Endothelial cell of umbilical vein (primary cell): Measurements from ENCODE around the gene TBK1. TPM values are rescaled to one million over a fixed set of nuclear protein-coding genes. Genes with fewer than 3 reads are reported as not detected.

ENCODE experiments used
- BruUV-seq: library from RNA; stranded (reverse); fragments of 400-500 nt; replicated peaks from 2 replicates; lab custom pipeline; 2021; lab: Mats Ljungman, UMichigan
- CTCF ChIA-PET: fragments of 300-600, 350-600 bp; sonication (Branson Sonifier 250); formaldehyde crosslinking; loops from one replicate; lab custom pipeline; 2021; ENCODE audit warnings: antibody characterized with exemption, inconsistent platforms; lab: Charles Lee
- POLR2A ChIA-PET: fragments of 300-600, 350-600 bp; sonication (Branson Sonifier 250); formaldehyde crosslinking; loops from one replicate; lab custom pipeline; 2021; ENCODE audit warnings: antibody characterized with exemption, inconsistent platforms; lab: Charles Lee
- DNase-seq: peaks from one replicate; pipeline ENCODE4 v3.0.0-alpha.2; 2011; ENCODE audit warnings: low read depth, low spot score
- FAIRE-seq: peaks from 2 replicates; lab custom pipeline; 2011; peaks lifted over from hg19 to GRCh38; lab: Jason Lieb, UNC
- H2AFZ ChIP-seq: 2 replicates; pipeline ENCODE4 v1.6.0; 2012; ENCODE audit warnings: low read depth, low read length, control low read depth, inconsistent platforms
- H3K27ac ChIP-seq: 2 replicates; pipeline ENCODE4 v1.5.1; 2011; ENCODE audit warnings: low read depth, mild to moderate bottlenecking, control low read depth, low read length, moderate library complexity; ENCODE audit not compliant: insufficient read depth
- H3K27me3 ChIP-seq, 2 experiments: 2 replicates each; pipeline versions ENCODE4 v1.6.0 to v1.6.1; 2011; ENCODE audit warnings: low read length in 2 of 2, mixed read lengths in 1 of 2; ENCODE audit not compliant: control insufficient read depth in 2 of 2, insufficient read depth in 2 of 2
- H3K36me3 ChIP-seq, 2 experiments: 2 replicates in 1 of 2; 3 replicates in 1 of 2; pipeline ENCODE4 v1.5.1; 2011; ENCODE audit warnings: low read length in 2 of 2, mild to moderate bottlenecking in 1 of 2, moderate library complexity in 1 of 2; ENCODE audit not compliant: control insufficient read depth in 2 of 2, insufficient read depth in 2 of 2; ENCODE audit errors: extremely low read depth in 1 of 2
- H3K4me1 ChIP-seq: 3 replicates; pipeline ENCODE4 v1.5.1; 2011; ENCODE audit warnings: mild to moderate bottlenecking, low read length; ENCODE audit not compliant: control insufficient read depth, insufficient read depth; ENCODE audit errors: extremely low read depth
- H3K4me2 ChIP-seq: 2 replicates; pipeline ENCODE4 v1.6.1; 2011; ENCODE audit warnings: low read length, control low read depth, mixed read lengths; ENCODE audit not compliant: insufficient read depth
- H3K4me3 ChIP-seq, 3 experiments: fragments of 200-600 bp in 1 of 3; sonication (generic), shearing (Covaris generic) in 1 of 3; replicated peaks in 1 of 3; 2 replicates each; pipeline ENCODE4 v1.5.1; 2011 to 2016; ENCODE audit warnings: control low read depth in 3 of 3, low read length in 3 of 3, mild to moderate bottlenecking in 2 of 3, inconsistent platforms in 1 of 3, low read depth in 1 of 3, moderate library complexity in 1 of 3; ENCODE audit not compliant: insufficient read depth in 1 of 3
- H3K79me2 ChIP-seq: 2 replicates; pipeline ENCODE4 v1.6.0; 2012; ENCODE audit warnings: low read length, inconsistent platforms; ENCODE audit not compliant: control insufficient read depth, insufficient read depth
- H3K9ac ChIP-seq: replicated peaks from 2 replicates; pipeline ENCODE3; 2011; ENCODE audit warnings: low read length, control low read depth; ENCODE audit not compliant: insufficient read depth; ENCODE audit errors: extremely low read depth
- H3K9me1 ChIP-seq: replicated peaks from 3 replicates; pipeline ENCODE4 v1.6.0; 2011; ENCODE audit warnings: mild to moderate bottlenecking, low read length; ENCODE audit not compliant: control insufficient read depth, insufficient read depth; ENCODE audit errors: extremely low read depth
- H3K9me3 ChIP-seq: replicated peaks from 2 replicates; pipeline ENCODE4 v1.5.1; 2012; ENCODE audit warnings: low read length, inconsistent platforms; ENCODE audit not compliant: control insufficient read depth, insufficient read depth
- H4K20me1 ChIP-seq: replicated peaks from 2 replicates; pipeline ENCODE3; 2011; ENCODE audit warnings: mild to moderate bottlenecking, low read length; ENCODE audit not compliant: control insufficient read depth, insufficient read depth; ENCODE audit errors: extremely low read depth
- CTCF ChIP-seq, 2 donors: IDR thresholded peaks; 1 replicate in 1 of 2; 2 replicates in 1 of 2; pipeline ENCODE4 v1.5.1; 2011; ENCODE audit warnings: low read length in 2 of 2, mild to moderate bottlenecking in 2 of 2, moderate library complexity in 2 of 2, control low read depth in 1 of 2, inconsistent platforms in 1 of 2, low read depth in 1 of 2; ENCODE audit not compliant: insufficient read depth in 1 of 2; ENCODE audit errors: extremely low read depth in 1 of 2
- EZH2 ChIP-seq: IDR thresholded peaks from 2 replicates; pipeline ENCODE4 v1.6.1; 2012; ENCODE audit warnings: borderline replicate concordance, low read depth, mild to moderate bottlenecking, moderate library complexity, low read length, inconsistent platforms; ENCODE audit not compliant: severe bottlenecking
- JUN ChIP-seq: IDR thresholded peaks from 2 replicates; pipeline ENCODE4 v1.6.1; 2011; ENCODE audit warnings: borderline replicate concordance, low read depth; ENCODE audit not compliant: insufficient read length, insufficient read depth
- POLR2AphosphoS5 ChIP-seq: IDR thresholded peaks from 2 replicates; pipeline ENCODE4 v1.6.1; 2012; ENCODE audit warnings: low read depth, mild to moderate bottlenecking, control low read depth, low read length, moderate library complexity; ENCODE audit not compliant: insufficient read depth
- dilution Hi-C: fragments of 300-500 bp; cut with MboI; formaldehyde crosslinking; loops from one replicate; pipeline ENCODE4 v1.15.0; 2019; ENCODE audit warnings: low sequenced_read_pairs; ENCODE audit not compliant: extremely low pct_ligation_motif_present
- intact Hi-C: fragments of 100-400 bp; cut with micrococcal nuclease; formaldehyde crosslinking; loops from one replicate; pipeline ENCODE4 v1.10.0; 2022
- polyA plus RNA-seq, 4 experiments: library from polyadenylated mRNA; depleted of rRNA in 3 of 4; stranded (reverse) in 3 of 4; unstranded in 1 of 4; fragments of >200 nt; gene quantifications; 2 replicates each; pipeline versions ENCODE4 v1.2.1 to v1.2.3, GENCODE V29; 2011 to 2012; ENCODE audit warnings: missing spikeins in 1 of 4
- total RNA-seq: library from RNA; stranded (reverse); gene quantifications from 2 replicates; pipeline ENCODE4 v1.2.3, GENCODE V29; 2021

Gene TBK1
- total and polyA plus RNA-seq, 2 donors (not counting 3 experiments of a cell fraction or from before 2014, with no cell fraction given), result 8.0 to 28.9 TPM

DNA sequence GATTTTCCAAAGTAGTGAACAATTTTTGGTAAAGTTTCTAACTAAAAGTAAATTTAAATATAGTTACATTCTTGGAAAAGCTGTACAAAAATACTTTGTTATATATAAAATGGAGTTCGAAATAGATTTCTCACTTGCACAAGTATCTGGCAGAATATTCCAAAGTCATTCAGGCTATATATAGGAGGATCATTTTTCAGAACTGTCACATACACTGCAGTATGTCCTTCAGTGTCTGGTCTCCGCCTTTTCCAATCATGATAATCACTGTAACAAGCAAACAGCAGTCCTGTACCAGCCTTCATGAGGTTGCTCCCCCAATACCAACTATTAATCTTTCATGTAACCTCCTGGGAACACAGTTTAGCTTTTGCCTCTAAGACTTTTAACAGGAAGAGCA lies 18.6 kb downstream of the TBK1 start:
- dilution Hi-C loops, result no loop called here
- peaks cover 20 to 22% of the 10 kb centered on the region in 2 experiments for H3K36me3 ChIP-seq

More for the DNA sequence above, 18.6 kb downstream of the TBK1 start:
- FAIRE-seq (no peak), DNase-seq (no peak)
- Histone ChIP-seq H3K4me3 (no peak overlapping the region), H4K20me1 (no peaks in the 10 kb centered on the region), H3K79me2 (peaks cover 10% of the 10 kb centered on the region), H2AFZ (no peak overlapping the region), H3K4me2 (no peak overlapping the region), H3K9me1 (no peaks in the 10 kb centered on the region), H3K27ac (no peak overlapping the region), H3K27me3 (no peaks in the 10 kb centered on the region), H3K9ac (no peak overlapping the region), H3K9me3 (no peaks in the 10 kb centered on the region), H3K4me1 (no peaks in the 10 kb centered on the region)
- intact Hi-C loops, result no loop called here
- CTCF ChIA-PET, result interaction anchor here (1.1 kb wide), 1 partner anchor 10 kb away, joined by 4 read pairs; no protein-coding TSS in a partner anchor
- no TSS peak for BruUV-seq
- POLR2A ChIA-PET, result no interaction called here
- no peak for TF ChIP-seq JUN
- TF ChIP-seq POLR2AphosphoS5, result no peak
- TF ChIP-seq CTCF (IDR thresholded peaks at IDR 0.05; ENCODE audit: extremely low read depth in 1 of 2, insufficient read depth in 1 of 2, low read depth in 1 of 2, low read length in 2 of 2), result no peak
- TF ChIP-seq EZH2, result no peak
